HG02678 (cell line): Measurements from ENCODE around the gene RNF128.

Experiments used
- ATAC-seq: cut with Tn5 transposase; IDR thresholded peaks from one replicate; pipeline ENCODE4 v1.9.1; 2021; ENCODE audit warnings: mild to moderate bottlenecking, moderate library complexity; ENCODE audit not compliant: unreplicated experiment

RNF128 gene

GRCh38 chrX:106726485-106727437 is at the start of gene RNF128:
Gene RNF128, plus strand, starts transcription at chrX:106726701. Its CDS starts 213 bp downstream, at chrX:106726914.
- no peak for ATAC-seq

- ATAC-seq: no peak
Observed at GRCh38 chrX:106680716-106681115, 45.8 kb upstream of the RNF128 start.

- no peak for ATAC-seq
Observed at GRCh38 chrX:106684207-106684606, 42.3 kb upstream of the RNF128 start.

- no peak for ATAC-seq
Observed at GRCh38 chrX:106692425-106693065, 34.0 kb upstream of the RNF128 start.

GRCh38 chrX:106696502-106696901 is 30.0 kb upstream of the RNF128 start:
- ATAC-seq: no peak

GRCh38 chrX:106698693-106699092 is 27.8 kb upstream of the RNF128 start:
- no peak for ATAC-seq

GRCh38 chrX:106702636-106703035 is 23.9 kb upstream of the RNF128 start:
- ATAC-seq: no peak

- no peak for ATAC-seq
Observed at GRCh38 chrX:106706466-106706865, 20.0 kb upstream of the RNF128 start.

GRCh38 chrX:106707771-106708454 is 18.6 kb upstream of the RNF128 start:
- ATAC-seq: no peak

- no peak for ATAC-seq
Observed at GRCh38 chrX:106710771-106711170, 15.7 kb upstream of the RNF128 start.

- no peak for ATAC-seq
Observed at GRCh38 chrX:106711375-106711774, 15.1 kb upstream of the RNF128 start.

- no peak for ATAC-seq
Observed at GRCh38 chrX:106716004-106716403, 10.5 kb upstream of the RNF128 start.

- no peak for ATAC-seq
Observed at GRCh38 chrX:106716463-106716862, 10.0 kb upstream of the RNF128 start.

- ATAC-seq: no peak
Observed at GRCh38 chrX:106718709-106719108, 7.8 kb upstream of the RNF128 start.

GRCh38 chrX:106725931-106726330 is 570 bp upstream of the RNF128 start:
- ATAC-seq: no peak

GRCh38 chrX:106728337-106728736 is 1.8 kb downstream of the RNF128 start:
- ATAC-seq: no peak

GRCh38 chrX:106730401-106730800 is 3.9 kb downstream of the RNF128 start:
- no peak for ATAC-seq

GRCh38 chrX:106731590-106731989 is 5.1 kb downstream of the RNF128 start:
- no peak for ATAC-seq

GRCh38 chrX:106734827-106735226 is 8.3 kb downstream of the RNF128 start:
- no peak for ATAC-seq

GRCh38 chrX:106740193-106740780 is 13.8 kb downstream of the RNF128 start:
- ATAC-seq: no peak

- ATAC-seq: no peak
Observed at GRCh38 chrX:106742193-106742592, 15.7 kb downstream of the RNF128 start.
